Measurements from ENCODE around the gene ALDH3B1. TPM values are rescaled to one million over a fixed set of nuclear protein-coding genes. Genes with fewer than 3 reads are reported as not detected.
A peak's percentile ranks its signal among the peaks of the same experiment; 100 is the strongest.

ALDH3B1 gene
- total RNA-seq, 1 donor from 2014 or later, result 6.5 TPM

GRCh38 chr11:68027667-68028066, 17.5 kb downstream of the ALDH3B1 start:
- DNase-seq (ENCODE audit: extremely low spot score, unreplicated experiment), result no peak
- H3K9me3 Mint-ChIP-seq (ENCODE audit: unreplicated experiment), result peaks cover 5% of the 10 kb centered on the region
- TF ChIP-seq, protein P1, sequence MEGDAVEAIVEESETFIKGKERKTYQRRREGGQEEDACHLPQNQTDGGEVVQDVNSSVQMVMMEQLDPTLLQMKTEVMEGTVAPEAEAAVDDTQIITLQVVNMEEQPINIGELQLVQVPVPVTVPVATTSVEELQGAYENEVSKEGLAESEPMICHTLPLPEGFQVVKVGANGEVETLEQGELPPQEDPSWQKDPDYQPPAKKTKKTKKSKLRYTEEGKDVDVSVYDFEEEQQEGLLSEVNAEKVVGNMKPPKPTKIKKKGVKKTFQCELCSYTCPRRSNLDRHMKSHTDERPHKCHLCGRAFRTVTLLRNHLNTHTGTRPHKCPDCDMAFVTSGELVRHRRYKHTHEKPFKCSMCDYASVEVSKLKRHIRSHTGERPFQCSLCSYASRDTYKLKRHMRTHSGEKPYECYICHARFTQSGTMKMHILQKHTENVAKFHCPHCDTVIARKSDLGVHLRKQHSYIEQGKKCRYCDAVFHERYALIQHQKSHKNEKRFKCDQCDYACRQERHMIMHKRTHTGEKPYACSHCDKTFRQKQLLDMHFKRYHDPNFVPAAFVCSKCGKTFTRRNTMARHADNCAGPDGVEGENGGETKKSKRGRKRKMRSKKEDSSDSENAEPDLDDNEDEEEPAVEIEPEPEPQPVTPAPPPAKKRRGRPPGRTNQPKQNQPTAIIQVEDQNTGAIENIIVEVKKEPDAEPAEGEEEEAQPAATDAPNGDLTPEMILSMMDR (IDR thresholded peaks at IDR 0.05), result no peak
- H3K36me3 Mint-ChIP-seq (ENCODE audit: unreplicated experiment), result peaks cover 8% of the 10 kb centered on the region
- H3K27me3 Mint-ChIP-seq (ENCODE audit: unreplicated experiment), result no peaks in the 10 kb centered on the region
- H3K27ac Mint-ChIP-seq (ENCODE audit: unreplicated experiment), result peak overlapping the region; percentile 96
- H3K4me3 Mint-ChIP-seq (ENCODE audit: unreplicated experiment), result no peak overlapping the region
- peaks cover 52% of the 10 kb centered on the region for H3K4me1 Mint-ChIP-seq (ENCODE audit: unreplicated experiment)

DNA sequence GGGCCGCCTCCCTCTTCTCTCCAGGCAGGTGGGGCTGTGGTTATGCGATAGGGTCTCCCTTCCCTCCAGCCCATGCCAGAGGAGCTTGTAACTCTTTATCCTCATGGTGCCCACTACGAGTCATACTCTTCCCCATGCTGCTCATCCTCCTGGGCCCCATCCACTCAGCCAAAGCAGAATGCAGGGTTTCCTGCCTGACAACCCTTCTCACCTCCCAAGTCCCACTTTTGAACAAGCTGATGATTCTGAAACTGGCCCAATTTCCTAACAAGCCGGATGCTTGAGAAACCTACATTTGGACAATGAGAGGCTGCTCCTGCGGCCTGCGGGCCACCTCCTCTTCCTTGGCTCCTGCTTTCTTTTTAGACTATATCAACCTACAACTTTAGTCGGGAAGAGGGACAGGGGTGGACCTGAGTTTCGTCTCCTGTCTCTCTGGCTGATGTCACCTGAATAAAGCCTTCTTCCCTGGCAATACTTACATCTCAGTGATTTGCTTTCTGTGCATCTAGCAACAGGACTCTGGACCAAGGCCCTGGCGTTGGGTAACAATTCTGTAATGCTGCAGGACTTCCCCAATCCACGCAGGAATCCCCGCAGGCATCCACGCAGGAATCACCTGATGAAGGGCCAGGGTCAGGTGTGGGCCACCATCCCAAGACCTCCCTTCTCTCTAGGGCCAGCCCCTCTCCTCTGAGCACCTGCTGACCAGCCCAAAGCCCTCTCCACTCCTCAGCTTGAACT, 18.8 kb downstream of the ALDH3B1 start:
- H3K27ac Mint-ChIP-seq (ENCODE audit: unreplicated experiment), result peak overlapping the region; percentile 96
- H3K36me3 Mint-ChIP-seq (ENCODE audit: unreplicated experiment), result peaks cover 8% of the 10 kb centered on the region
- peaks cover 52% of the 10 kb centered on the region for H3K4me1 Mint-ChIP-seq (ENCODE audit: unreplicated experiment)
- TF ChIP-seq, protein P1 (IDR thresholded peaks at IDR 0.05), result no peak
- H3K9me3 Mint-ChIP-seq (ENCODE audit: unreplicated experiment), result peaks cover 5% of the 10 kb centered on the region
- DNase-seq (ENCODE audit: extremely low spot score, unreplicated experiment), result no peak
- no peaks in the 10 kb centered on the region for H3K27me3 Mint-ChIP-seq (ENCODE audit: unreplicated experiment)
- peak overlapping the region; percentile 95 for H3K4me3 Mint-ChIP-seq (ENCODE audit: unreplicated experiment)

GRCh38 chr11:68030318-68031143, 20.4 kb downstream of the ALDH3B1 start, which contains the start of gene NDUFS8:
Gene NDUFS8, plus strand, starts transcription at chr11:68030681. Its CDS starts 1,471 bp downstream, at chr11:68032152.
- H3K4me1 Mint-ChIP-seq (ENCODE audit: unreplicated experiment), result peaks cover 52% of the 10 kb centered on the region
- TF ChIP-seq, protein P1 (IDR thresholded peaks at IDR 0.05), result no peak
- H3K27me3 Mint-ChIP-seq (ENCODE audit: unreplicated experiment), result no peaks in the 10 kb centered on the region
- DNase-seq (ENCODE audit: extremely low spot score, unreplicated experiment), result peak; percentile 97
- peak within 1 kb of the TSS; percentile 95 for H3K4me3 Mint-ChIP-seq (ENCODE audit: unreplicated experiment)
- H3K36me3 Mint-ChIP-seq (ENCODE audit: unreplicated experiment), result peaks cover 3% of the 10 kb centered on the region
- H3K27ac Mint-ChIP-seq (ENCODE audit: unreplicated experiment), result peak within 1 kb of the TSS; percentile 96
- no peaks in the 10 kb centered on the region for H3K9me3 Mint-ChIP-seq (ENCODE audit: unreplicated experiment)

- H3K27ac Mint-ChIP-seq (ENCODE audit: unreplicated experiment), result peak overlapping the region; percentile 83
- no peak for DNase-seq (ENCODE audit: extremely low spot score, unreplicated experiment)
- H3K27me3 Mint-ChIP-seq (ENCODE audit: unreplicated experiment), result no peaks in the 10 kb centered on the region
- peaks cover 50% of the 10 kb centered on the region for H3K4me1 Mint-ChIP-seq (ENCODE audit: unreplicated experiment)
- TF ChIP-seq, protein P1 (IDR thresholded peaks at IDR 0.05), result no peak
- H3K4me3 Mint-ChIP-seq (ENCODE audit: unreplicated experiment), result peak overlapping the region; percentile 95
- no peaks in the 10 kb centered on the region for H3K9me3 Mint-ChIP-seq (ENCODE audit: unreplicated experiment)
- no peaks in the 10 kb centered on the region for H3K36me3 Mint-ChIP-seq (ENCODE audit: unreplicated experiment)
These were observed 21.0 kb downstream of the ALDH3B1 start for GRCh38 chr11:68031144-68031464.

- DNase-seq (ENCODE audit: extremely low spot score, unreplicated experiment), result no peak
- H3K9me3 Mint-ChIP-seq (ENCODE audit: unreplicated experiment), result no peaks in the 10 kb centered on the region
- TF ChIP-seq, protein P1 (IDR thresholded peaks at IDR 0.05), result no peak
- no peak overlapping the region for H3K27ac Mint-ChIP-seq (ENCODE audit: unreplicated experiment)
- H3K4me1 Mint-ChIP-seq (ENCODE audit: unreplicated experiment), result peaks cover 42% of the 10 kb centered on the region
- H3K4me3 Mint-ChIP-seq (ENCODE audit: unreplicated experiment), result peak overlapping the region; percentile 95
- H3K36me3 Mint-ChIP-seq (ENCODE audit: unreplicated experiment), result peaks cover 2% of the 10 kb centered on the region
- H3K27me3 Mint-ChIP-seq (ENCODE audit: unreplicated experiment), result no peaks in the 10 kb centered on the region
These were observed 21.9 kb downstream of the ALDH3B1 start for GRCh38 chr11:68032003-68032402.

Measured in osteocyte (in vitro differentiated cells).